SK-N-SH (cell line): ENCODE measurements around the gene C2CD3.
"Not testable (repeated sequence)": the region's sequence is repeated elsewhere in the genome, so short reads cannot be mapped to it uniquely, and the experiment has no call there.

Source experiments
- MAX ChIP-seq: IDR thresholded peaks from 2 replicates; pipeline ENCODE4 v1.4.0; 2012; ENCODE audit warnings: low read depth
- POLR2AphosphoS5 ChIP-seq: IDR thresholded peaks from 2 replicates; pipeline ENCODE4 v1.6.1; 2012; ENCODE audit warnings: low read depth, low read length
- REST ChIP-seq: IDR thresholded peaks from 2 replicates; pipeline ENCODE4 v1.6.1; 2012; ENCODE audit warnings: mild to moderate bottlenecking, low read depth, low read length, moderate library complexity
- RFX5 ChIP-seq: IDR thresholded peaks from 2 replicates; pipeline ENCODE4 v1.6.1; 2012; ENCODE audit warnings: mild to moderate bottlenecking, improper control_type of control experiment, low read length
- USF2 ChIP-seq: fragments of 150-350 bp; IDR thresholded peaks from 2 replicates; pipeline ENCODE4 v1.6.1; 2017; ENCODE audit warnings: antibody characterized with exemption, low read length, low read depth, borderline replicate concordance

GRCh38 chr11:74083927-74084326, 86.9 kb downstream of the C2CD3 start:
- not testable (repeated sequence) for TF ChIP-seq RFX5, MAX, REST, POLR2AphosphoS5, USF2
